HG02678 (cell line): ENCODE data around the gene THRAP3.
A peak's percentile ranks its signal among the peaks of the same experiment; 100 is the strongest.

Experiments used
- ATAC-seq: cut with Tn5 transposase; IDR thresholded peaks from one replicate; pipeline ENCODE4 v1.9.1; 2021; ENCODE audit warnings: mild to moderate bottlenecking, moderate library complexity; ENCODE audit not compliant: unreplicated experiment

The THRAP3 gene

GRCh38 chr1:36297062-36297461 lies 72.8 kb downstream of the THRAP3 start:
- no peak for ATAC-seq

GRCh38 chr1:36298640-36299039 lies 74.4 kb downstream of the THRAP3 start:
- no peak for ATAC-seq

- ATAC-seq, result no peak
Observed at GRCh38 chr1:36300526-36300925, 76.3 kb downstream of the THRAP3 start.

GRCh38 chr1:36301220-36301619 lies 77.0 kb downstream of the THRAP3 start:
- no peak for ATAC-seq

GRCh38 chr1:36303244-36303643 lies 79.0 kb downstream of the THRAP3 start:
- no peak for ATAC-seq

- no peak for ATAC-seq
Observed at GRCh38 chr1:36303650-36304360, 79.6 kb downstream of the THRAP3 start.

- no peak for ATAC-seq
Observed at GRCh38 chr1:36304521-36304920, 80.3 kb downstream of the THRAP3 start.

GRCh38 chr1:36304970-36305914 lies 81.0 kb downstream of the THRAP3 start:
- no peak for ATAC-seq

GRCh38 chr1:36305915-36306209 lies 81.6 kb downstream of the THRAP3 start:
- no peak for ATAC-seq

GRCh38 chr1:36306210-36306901 lies 82.1 kb downstream of the THRAP3 start, which contains the start of gene SH3D21:
TSS of gene SH3D21 (plus strand) at chr1:36306368. CDS start at chr1:36306421, 53 bp downstream.
- peak; percentile 35 for ATAC-seq

GRCh38 chr1:36306902-36307456 lies 82.7 kb downstream of the THRAP3 start:
- peak; percentile 97 for ATAC-seq

- ATAC-seq, result no peak
Observed at GRCh38 chr1:36307601-36308330, 83.5 kb downstream of the THRAP3 start.

GRCh38 chr1:36309397-36309796 lies 85.2 kb downstream of the THRAP3 start:
- no peak for ATAC-seq

GRCh38 chr1:36320291-36320761 lies 96.1 kb downstream of the THRAP3 start:
- ATAC-seq, result no peak

- ATAC-seq, result no peak
Observed at GRCh38 chr1:36320767-36321118, 96.5 kb downstream of the THRAP3 start.

GRCh38 chr1:36321119-36321951 lies 97.1 kb downstream of the THRAP3 start:
- ATAC-seq, result no peak

- ATAC-seq, result no peak
Observed at GRCh38 chr1:36322041-36322785, 98.0 kb downstream of the THRAP3 start.

GRCh38 chr1:36322786-36323635 lies 98.8 kb downstream of the THRAP3 start:
- no peak for ATAC-seq
